GM21515 (cell line): ENCODE data around the gene CCNT1.
"Not testable (repeated sequence)": the region's sequence is repeated elsewhere in the genome, so short reads cannot be mapped to it uniquely, and the experiment has no call there.

Experiments
- ATAC-seq: cut with Tn5 transposase; IDR thresholded peaks from one replicate; pipeline ENCODE4 v1.9.1; 2021; ENCODE audit not compliant: unreplicated experiment

CCNT1 gene

GRCh38 chr12:48691826-48692487 lies 24.6 kb downstream of the CCNT1 start:
- ATAC-seq = no peak

- ATAC-seq = no peak
These were observed 25.5 kb downstream of the CCNT1 start for GRCh38 chr12:48690990-48691389.

- ATAC-seq = no peak
These were observed 26.1 kb downstream of the CCNT1 start for GRCh38 chr12:48690436-48690835.

- ATAC-seq = no peak
These were observed 27.7 kb downstream of the CCNT1 start for GRCh38 chr12:48688836-48689235.

- no peak for ATAC-seq
These were observed 28.9 kb downstream of the CCNT1 start for GRCh38 chr12:48687592-48687991.

GRCh38 chr12:48686615-48687334 lies 29.7 kb downstream of the CCNT1 start:
- no peak for ATAC-seq

GRCh38 chr12:48686037-48686595 lies 30.4 kb downstream of the CCNT1 start:
- ATAC-seq = no peak

GRCh38 chr12:48683534-48683933 lies 33.0 kb downstream of the CCNT1 start:
- no peak for ATAC-seq

- ATAC-seq = no peak
These were observed 33.6 kb downstream of the CCNT1 start for GRCh38 chr12:48682927-48683326.

GRCh38 chr12:48682533-48682905 lies 34.0 kb downstream of the CCNT1 start:
- not testable (repeated sequence) for ATAC-seq

GRCh38 chr12:48681710-48682532 lies 34.6 kb downstream of the CCNT1 start, which contains the start of gene KANSL2:
Gene KANSL2 (minus strand): TSS chr12:48682238. CDS start chr12:48681632, 606 bp downstream.
- ATAC-seq = peak; percentile 98

- no peak for ATAC-seq
These were observed 35.2 kb downstream of the CCNT1 start for GRCh38 chr12:48681399-48681709.

GRCh38 chr12:48680861-48681260 lies 35.6 kb downstream of the CCNT1 start:
- no peak for ATAC-seq

GRCh38 chr12:48678551-48679185 lies 37.8 kb downstream of the CCNT1 start:
- no peak for ATAC-seq

- ATAC-seq = no peak
These were observed 45.2 kb downstream of the CCNT1 start for GRCh38 chr12:48671231-48671856.

- ATAC-seq = no peak
These were observed 47.5 kb downstream of the CCNT1 start for GRCh38 chr12:48668996-48669395.

- no peak for ATAC-seq
These were observed 56.6 kb downstream of the CCNT1 start for GRCh38 chr12:48659863-48660262.

GRCh38 chr12:48651681-48652080 lies 64.8 kb downstream of the CCNT1 start:
- ATAC-seq = no peak

- not testable (repeated sequence) for ATAC-seq
These were observed 71.2 kb downstream of the CCNT1 start for GRCh38 chr12:48645354-48645753.

GRCh38 chr12:48643011-48643410 lies 73.5 kb downstream of the CCNT1 start:
- ATAC-seq = no peak
